ENCODE data around the gene MAPK8. TPM values are rescaled to one million over a fixed set of nuclear protein-coding genes. Genes with fewer than 3 reads are reported as not detected.

MAPK8 gene
- total RNA-seq, 2 experiments from 2014 or later = 47.8 to 50.6 TPM

- Histone ChIP-seq H3K27ac (ENCODE audit: low read depth in 1 of 2, low read length in 2 of 2) (no peak overlapping the region), H3K36me3 (ENCODE audit: insufficient read depth, low read length) (no peaks in the 10 kb centered on the region), H3K4me3 (ENCODE audit: low read length) (no peak overlapping the region), H3K4me1 (ENCODE audit: insufficient read depth, low read length) (no peaks in the 10 kb centered on the region), H3K27me3 (ENCODE audit: control insufficient read depth in 1 of 2, insufficient read depth in 2 of 2, low read length in 2 of 2) (no peaks in the 10 kb centered on the region), H3K9me3 (ENCODE audit: control insufficient read depth in 1 of 2, insufficient read depth in 1 of 2, low read length in 2 of 2) (no peaks in the 10 kb centered on the region)
- TF ChIP-seq CTCF (IDR thresholded peaks at IDR 0.05) = no peak
- Mint-ChIP-seq H3K4me1 (ENCODE audit: low read depth) (peaks cover 45% of the 10 kb centered on the region), H3K36me3 (ENCODE audit: low read depth) (no peaks in the 10 kb centered on the region), H3K27me3 (no peaks in the 10 kb centered on the region), H3K9me3 (no peaks in the 10 kb centered on the region), H3K4me3 (no peak overlapping the region), H3K27ac (no peak overlapping the region)
- DNase-seq = no peak
- ChIA-PET CTCF (interaction anchor here (1.3 kb wide), 1 partner anchor 292 kb away, joined by 3 read pairs; no protein-coding TSS in a partner anchor), POLR2A (no interaction called here)
- no peak for ATAC-seq (ENCODE audit: poor library complexity)
- intact Hi-C loops (cut with DNase I, micrococcal nuclease) = loop anchor here (5.0 to 10.0 kb wide), 5 partner anchors 50 to 1150 kb away; partner anchors contain the start of gene ARHGAP22 (in 1 of the 2)
Measured at GRCh38 chr10:48364659-48365405, 58.4 kb downstream of the MAPK8 start.

- no peaks in the 10 kb centered on the region for H3K4me1 ChIP-seq (ENCODE audit: insufficient read depth, low read length)
- Mint-ChIP-seq H3K27ac (no peak overlapping the region), H3K4me1 (ENCODE audit: low read depth) (peaks cover 37% of the 10 kb centered on the region), H3K9me3 (no peaks in the 10 kb centered on the region), H3K4me3 (no peak overlapping the region), H3K36me3 (ENCODE audit: low read depth) (no peaks in the 10 kb centered on the region), H3K27me3 (no peaks in the 10 kb centered on the region)
- intact Hi-C loops (cut with DNase I, micrococcal nuclease) = loop anchor here (10.0 kb wide), 3 partner anchors 51 to 1149 kb away; no protein-coding TSS in a partner anchor
- ChIA-PET CTCF (interaction anchor here (1.6 kb wide), 1 partner anchor 11 kb away, joined by 5 read pairs; no protein-coding TSS in a partner anchor), POLR2A (no interaction called here)
- H3K36me3 ChIP-seq (ENCODE audit: insufficient read depth, low read length) = no peaks in the 10 kb centered on the region
- TF ChIP-seq CTCF (IDR thresholded peaks at IDR 0.05) = no peak
- ATAC-seq (ENCODE audit: poor library complexity) = no peak
- no peaks in the 10 kb centered on the region for H3K9me3 ChIP-seq (ENCODE audit: control insufficient read depth in 1 of 2, insufficient read depth in 1 of 2, low read length in 2 of 2)
- no peaks in the 10 kb centered on the region for H3K27me3 ChIP-seq (ENCODE audit: control insufficient read depth in 1 of 2, insufficient read depth in 2 of 2, low read length in 2 of 2)
- DNase-seq = no peak
- H3K4me3 ChIP-seq (ENCODE audit: low read length) = no peak overlapping the region
- no peak overlapping the region for H3K27ac ChIP-seq (ENCODE audit: low read depth in 1 of 2, low read length in 2 of 2)
Measured at GRCh38 chr10:48365668-48366067, 59.2 kb downstream of the MAPK8 start.

- ChIA-PET POLR2A (interaction anchor here (0.8 kb wide), 1 partner anchor 10 kb away, joined by 3 read pairs; no protein-coding TSS in a partner anchor), CTCF (interaction anchor here (1.6 kb wide), 1 partner anchor 12 kb away, joined by 5 read pairs; no protein-coding TSS in a partner anchor)
- H3K4me3 ChIP-seq (ENCODE audit: low read length) = no peak overlapping the region
- Mint-ChIP-seq H3K27me3 (no peaks in the 10 kb centered on the region), H3K9me3 (no peaks in the 10 kb centered on the region), H3K4me3 (no peak overlapping the region), H3K36me3 (ENCODE audit: low read depth) (no peaks in the 10 kb centered on the region), H3K4me1 (ENCODE audit: low read depth) (peaks cover 36% of the 10 kb centered on the region), H3K27ac (no peak overlapping the region)
- intact Hi-C loops (cut with DNase I, micrococcal nuclease) = loop anchor here (10.0 kb wide), 3 partner anchors 51 to 1149 kb away; no protein-coding TSS in a partner anchor
- no peak overlapping the region for H3K27ac ChIP-seq (ENCODE audit: low read depth in 1 of 2, low read length in 2 of 2)
- DNase-seq = no peak
- no peaks in the 10 kb centered on the region for H3K36me3 ChIP-seq (ENCODE audit: insufficient read depth, low read length)
- no peaks in the 10 kb centered on the region for H3K27me3 ChIP-seq (ENCODE audit: control insufficient read depth in 1 of 2, insufficient read depth in 2 of 2, low read length in 2 of 2)
- no peak for ATAC-seq (ENCODE audit: poor library complexity)
- H3K9me3 ChIP-seq (ENCODE audit: control insufficient read depth in 1 of 2, insufficient read depth in 1 of 2, low read length in 2 of 2) = no peaks in the 10 kb centered on the region
- no peak for TF ChIP-seq CTCF (IDR thresholded peaks at IDR 0.05)
- no peaks in the 10 kb centered on the region for H3K4me1 ChIP-seq (ENCODE audit: insufficient read depth, low read length)
Measured at GRCh38 chr10:48366261-48366660, 59.8 kb downstream of the MAPK8 start.

Data from CD4-positive, alpha-beta T cell (primary cell).